NCI-H345 treated with DMSO at 0.1 percent for 48 hours (cell line): ENCODE results near the gene RDH14.
A peak's percentile ranks its signal among the peaks of the same experiment; 100 is the strongest.

Experiments used
- DNase-seq: peaks from one replicate; lab custom pipeline; 2025; ENCODE audit not compliant: unreplicated experiment; lab: John Stamatoyannopoulos, UW

Gene RDH14, protein sequence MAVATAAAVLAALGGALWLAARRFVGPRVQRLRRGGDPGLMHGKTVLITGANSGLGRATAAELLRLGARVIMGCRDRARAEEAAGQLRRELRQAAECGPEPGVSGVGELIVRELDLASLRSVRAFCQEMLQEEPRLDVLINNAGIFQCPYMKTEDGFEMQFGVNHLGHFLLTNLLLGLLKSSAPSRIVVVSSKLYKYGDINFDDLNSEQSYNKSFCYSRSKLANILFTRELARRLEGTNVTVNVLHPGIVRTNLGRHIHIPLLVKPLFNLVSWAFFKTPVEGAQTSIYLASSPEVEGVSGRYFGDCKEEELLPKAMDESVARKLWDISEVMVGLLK

DNA sequence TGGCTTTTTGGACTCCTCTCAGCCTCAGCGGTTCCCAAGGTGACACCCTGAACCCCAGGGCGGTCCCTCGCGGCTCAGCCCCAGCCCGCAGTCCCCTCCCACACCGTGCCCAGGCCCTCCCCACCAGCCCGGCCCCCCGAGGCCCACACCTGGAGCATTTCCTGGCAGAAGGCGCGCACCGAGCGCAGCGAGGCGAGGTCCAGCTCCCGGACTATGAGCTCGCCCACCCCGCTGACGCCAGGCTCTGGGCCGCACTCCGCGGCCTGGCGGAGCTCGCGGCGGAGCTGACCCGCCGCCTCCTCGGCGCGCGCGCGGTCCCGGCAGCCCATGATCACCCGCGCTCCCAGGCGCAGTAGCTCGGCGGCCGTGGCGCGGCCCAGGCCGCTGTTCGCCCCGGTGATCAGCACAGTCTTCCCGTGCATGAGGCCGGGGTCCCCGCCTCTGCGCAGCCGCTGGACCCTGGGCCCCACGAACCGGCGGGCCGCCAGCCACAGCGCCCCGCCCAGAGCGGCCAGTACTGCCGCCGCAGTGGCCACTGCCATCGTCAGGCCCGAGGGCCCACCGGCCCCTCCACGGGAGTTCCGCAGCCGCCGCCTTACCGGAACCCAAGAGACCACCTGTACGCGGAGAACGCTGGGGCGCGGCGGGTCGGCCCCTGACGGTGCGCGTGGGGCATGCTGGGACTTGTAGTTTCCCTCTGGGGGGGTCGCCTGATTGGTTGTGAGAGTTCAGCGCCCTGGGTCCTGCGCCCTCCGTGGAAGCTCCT, at the start of gene RDH14:
RDH14 (minus strand) TSS at position 623 of the 766 bp plus-strand sequence; CDS start at position 542, 81 bp downstream.
- peak; percentile 98 for DNase-seq

DNA sequence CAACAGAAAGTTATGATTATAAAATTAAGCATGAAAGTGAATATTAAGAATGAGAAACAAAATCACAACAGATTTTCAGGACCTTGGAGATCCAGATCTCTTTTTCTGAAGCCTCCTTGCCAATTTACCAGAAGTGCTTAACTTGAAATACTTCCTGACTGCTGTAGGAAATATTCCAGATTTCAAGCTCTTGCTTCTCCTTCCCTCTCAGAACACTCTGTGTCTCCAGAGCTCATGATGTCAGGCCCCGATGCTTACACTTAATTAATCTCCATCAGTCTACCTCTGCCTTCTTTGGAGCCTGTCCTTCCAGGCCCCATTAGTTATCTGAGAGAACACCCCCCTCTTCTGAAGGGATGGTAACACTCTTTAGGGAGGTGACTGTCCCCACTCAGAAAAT, 49.6 kb upstream of the RDH14 start:
- DNase-seq, result no peak

DNA sequence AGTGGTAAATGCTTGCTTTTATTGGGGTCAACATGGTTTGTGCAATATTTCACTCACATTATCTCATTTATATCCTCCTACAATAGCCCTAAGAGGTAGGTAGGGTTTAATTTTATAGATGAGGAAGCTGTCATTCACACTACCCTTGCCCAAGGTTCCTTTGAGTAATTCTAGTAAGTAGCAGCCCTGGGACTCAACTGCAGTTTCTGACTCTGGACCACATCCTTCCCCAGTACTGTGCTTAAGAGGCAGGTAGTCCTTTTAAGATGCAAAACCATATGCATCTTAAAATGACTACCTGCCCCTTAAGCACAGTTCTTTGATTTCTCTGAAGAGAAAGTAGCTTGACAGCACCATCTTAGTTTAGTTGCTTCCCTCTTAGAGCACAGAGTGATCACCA, 44.7 kb upstream of the RDH14 start:
- DNase-seq, result no peak

DNA sequence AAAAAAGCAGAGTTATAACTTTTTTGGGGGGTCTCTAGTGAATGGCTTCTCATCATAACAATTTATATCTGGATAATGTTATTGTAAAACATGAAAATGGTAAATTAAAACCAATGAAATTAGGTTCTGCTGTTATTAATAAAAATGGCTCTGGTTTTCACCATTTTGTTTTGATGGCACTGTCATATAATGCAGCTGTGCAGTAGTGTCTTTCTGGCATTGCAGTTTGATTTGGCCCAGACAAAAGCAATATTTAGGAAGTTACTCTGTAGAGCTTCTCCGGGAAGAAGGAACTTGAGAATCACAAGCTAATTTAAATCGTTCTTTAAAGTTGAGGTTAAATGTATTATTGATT, 44.1 kb upstream of the RDH14 start:
- DNase-seq, result no peak

DNA sequence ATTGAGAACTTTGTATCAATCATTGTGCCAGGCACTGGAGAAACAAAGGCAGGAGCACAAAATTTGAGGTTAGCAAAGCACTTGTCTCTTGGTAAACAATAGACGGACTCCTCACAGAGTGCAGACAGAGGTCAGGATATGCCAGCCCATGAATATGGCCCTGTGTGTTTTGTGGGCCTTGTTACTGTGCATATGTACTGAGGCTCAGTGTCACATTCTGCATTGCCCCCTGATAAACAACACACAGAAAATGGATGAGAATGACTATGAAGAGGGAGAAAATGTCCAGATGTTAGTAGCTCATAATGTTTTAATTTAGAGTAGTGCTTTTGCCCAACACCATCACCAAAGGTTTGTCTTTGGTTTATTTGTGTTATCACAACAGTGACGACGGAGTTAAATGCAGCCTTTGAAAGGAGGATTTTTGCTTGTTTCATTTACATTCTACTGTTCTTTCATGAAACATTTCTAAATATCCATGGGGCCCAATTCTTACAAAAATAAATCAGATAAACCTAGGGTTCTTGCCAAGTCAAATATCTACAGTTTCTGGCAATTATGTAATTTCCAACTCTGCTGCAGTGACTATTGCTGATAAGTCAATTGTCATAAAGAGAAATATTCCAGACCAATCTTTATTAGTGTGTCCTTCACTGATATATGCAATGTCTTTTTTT, 43.5 kb upstream of the RDH14 start:
- no peak for DNase-seq

DNA sequence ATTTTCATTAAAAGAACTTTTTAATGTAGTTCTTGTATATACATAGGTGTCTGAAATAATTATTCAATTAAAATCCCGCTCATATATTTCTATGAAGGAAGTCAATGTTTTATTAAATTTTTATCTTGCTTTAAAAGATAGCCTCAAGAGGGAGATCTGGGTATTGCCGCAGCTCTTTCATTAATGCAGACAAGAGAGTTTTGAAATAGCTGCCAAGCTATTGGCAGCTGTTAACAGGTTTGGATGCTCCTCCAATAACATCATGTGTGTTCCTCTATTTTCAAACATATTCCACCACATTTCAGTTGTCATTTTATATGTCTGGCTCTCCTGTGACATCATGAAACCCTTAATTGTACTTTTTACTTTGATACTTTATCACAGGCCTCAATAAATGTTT, 41.8 kb upstream of the RDH14 start:
- no peak for DNase-seq

DNA sequence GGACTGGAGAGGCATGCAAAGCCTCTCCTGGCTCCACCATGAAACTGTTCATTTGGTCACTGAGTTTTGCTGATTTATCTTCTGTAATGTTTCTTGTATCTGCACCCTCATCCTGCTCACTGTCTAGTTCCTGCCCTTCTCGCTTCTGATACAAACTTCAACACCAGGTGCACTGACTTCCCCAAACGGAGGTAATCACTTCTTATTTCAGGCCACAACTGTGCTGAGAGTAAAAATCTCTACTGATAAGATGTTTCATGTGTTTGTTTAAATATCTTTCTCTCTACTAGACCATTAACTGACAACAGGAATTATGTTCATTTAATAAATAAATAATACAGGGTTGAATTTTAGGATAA, 39.8 kb upstream of the RDH14 start:
- no peak for DNase-seq

DNA sequence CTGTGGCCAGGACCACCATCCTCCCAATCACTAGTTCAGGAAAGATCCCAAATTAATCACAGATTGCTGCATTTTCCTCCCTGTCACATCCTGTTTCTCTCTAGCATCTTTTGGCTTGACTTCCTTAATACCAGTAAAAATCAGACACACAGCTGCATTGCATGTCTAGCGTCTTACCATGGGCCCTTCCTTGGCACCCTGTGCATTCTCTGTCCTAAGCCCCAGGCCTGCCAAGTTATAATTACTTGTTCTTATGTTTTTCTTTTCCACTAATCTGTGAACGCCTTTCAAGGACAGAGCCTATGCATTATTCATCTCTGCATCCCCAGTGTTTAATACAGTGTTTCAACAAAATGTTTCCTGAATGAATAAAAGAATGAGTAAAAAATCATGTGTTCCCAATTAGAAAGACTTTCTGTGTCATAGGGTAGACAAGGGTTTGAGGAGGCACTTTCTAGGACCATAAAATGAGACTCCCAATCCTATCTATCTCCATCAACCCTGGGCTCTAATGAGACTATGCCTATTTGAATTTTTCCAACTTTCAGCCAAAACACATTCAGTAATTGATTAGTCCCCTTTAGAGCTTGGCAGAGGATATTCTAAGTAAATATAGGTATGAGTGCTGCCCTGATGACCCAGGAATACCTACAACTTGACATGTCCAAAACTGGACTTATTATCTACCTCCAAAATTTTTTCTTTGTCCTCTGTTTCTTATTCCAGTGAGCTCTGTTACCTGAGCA, 39.2 kb upstream of the RDH14 start:
- no peak for DNase-seq

DNA sequence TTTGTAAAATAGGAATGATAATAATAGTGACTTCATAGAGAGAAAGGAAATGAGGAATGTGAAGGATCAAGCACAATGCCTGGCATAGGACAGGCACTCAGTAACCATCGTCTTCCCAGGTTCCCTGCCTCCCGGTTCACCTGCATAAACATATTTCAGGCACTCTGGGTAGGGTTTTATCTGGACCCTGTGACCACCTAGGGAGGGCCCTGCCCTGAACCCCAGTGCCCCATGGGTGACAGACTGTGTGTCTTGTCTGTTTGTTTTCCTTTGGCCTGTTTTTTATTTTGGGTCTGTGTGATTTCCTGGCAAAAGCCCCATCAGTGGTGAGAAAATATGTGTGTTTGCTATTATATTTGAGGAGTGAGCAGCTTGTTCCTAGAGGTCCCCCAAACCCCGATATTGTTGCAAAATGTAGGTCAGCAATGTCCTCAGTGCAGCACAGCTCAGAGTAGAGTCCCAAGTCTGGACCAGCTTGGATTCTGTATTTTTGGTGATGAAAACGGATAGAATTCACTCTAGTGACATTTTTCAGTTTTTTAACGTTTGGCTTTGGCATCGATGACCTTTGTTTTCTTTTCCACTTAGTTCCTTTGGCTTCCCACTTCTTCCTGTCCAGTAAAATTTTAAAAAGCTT, 38.5 kb upstream of the RDH14 start:
- no peak for DNase-seq

DNA sequence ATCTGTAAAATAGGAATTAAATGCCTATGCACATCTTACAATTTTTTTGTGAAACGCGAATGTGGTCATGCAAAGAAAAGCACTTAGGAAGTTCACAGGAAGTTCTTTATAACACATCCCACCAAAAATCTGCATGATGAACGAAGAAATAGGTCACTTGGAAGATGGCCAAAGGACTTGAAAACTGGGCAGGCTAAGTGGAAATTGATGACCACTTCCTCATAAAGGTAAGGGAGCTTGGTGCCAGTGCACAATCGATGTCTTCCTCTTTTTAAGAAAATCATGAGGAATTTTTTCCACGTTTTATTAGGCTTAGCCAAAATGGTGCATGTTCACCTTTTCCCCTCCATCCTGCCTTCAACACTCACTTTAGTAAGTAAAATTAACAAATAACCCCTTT, 37.2 kb upstream of the RDH14 start:
- no peak for DNase-seq

DNA sequence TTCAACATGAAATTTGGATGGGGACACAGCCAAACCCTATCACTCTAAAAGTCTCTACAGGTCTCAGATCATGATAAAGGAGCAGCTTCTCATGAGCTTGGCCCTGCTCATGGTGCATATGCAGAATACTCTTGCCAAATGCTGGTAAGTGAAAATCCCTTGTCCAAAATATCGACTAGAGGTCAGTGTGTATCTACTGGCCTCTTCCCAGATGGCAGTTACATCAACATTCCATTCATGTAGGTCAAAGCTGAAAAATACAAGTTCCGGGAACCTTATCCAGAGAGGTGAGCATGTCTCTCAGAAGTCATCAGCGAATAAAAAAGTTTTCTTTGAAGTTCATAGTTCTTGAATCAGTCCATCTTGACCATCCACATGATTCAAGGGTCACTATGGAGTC, 36.5 kb upstream of the RDH14 start:
- no peak for DNase-seq

DNA sequence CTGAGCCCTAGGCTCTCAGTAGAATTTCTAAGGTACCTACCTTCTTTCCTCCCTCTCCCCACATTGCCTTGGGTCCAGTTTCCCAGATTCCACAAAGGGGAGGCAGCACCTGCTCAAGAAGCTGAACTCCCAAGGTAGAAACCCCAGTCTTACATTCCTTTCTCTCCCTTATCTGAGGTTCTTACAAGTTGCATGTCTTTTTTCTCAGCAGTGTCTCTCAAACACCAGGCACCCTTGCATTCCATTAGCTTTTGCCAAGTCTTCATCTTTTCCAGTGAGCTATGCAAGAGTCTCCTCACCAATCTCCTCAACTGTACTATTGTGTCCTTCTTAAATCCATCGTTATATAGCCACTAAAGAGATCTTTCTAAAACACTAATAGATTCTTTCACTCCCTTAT, 33.0 kb upstream of the RDH14 start:
- DNase-seq, result no peak

DNA sequence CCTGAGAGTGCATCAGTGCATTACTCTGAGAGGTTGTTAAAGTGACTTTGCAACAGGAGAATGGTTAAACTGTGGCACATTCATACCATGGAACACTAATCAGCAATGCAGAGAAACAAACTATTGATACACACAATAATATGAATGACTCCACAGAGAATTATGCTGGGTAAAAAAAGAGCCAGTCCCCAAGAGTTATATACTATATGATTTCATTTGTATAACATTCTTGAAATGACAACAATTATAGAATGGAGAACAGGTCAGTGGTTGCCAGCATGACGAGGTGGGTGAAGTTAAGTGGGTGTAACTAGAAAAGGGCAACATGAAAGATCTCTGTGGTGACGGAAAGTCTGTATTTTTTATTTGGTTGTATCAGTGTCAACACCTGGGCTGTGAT, 31.9 kb upstream of the RDH14 start:
- no peak for DNase-seq

DNA sequence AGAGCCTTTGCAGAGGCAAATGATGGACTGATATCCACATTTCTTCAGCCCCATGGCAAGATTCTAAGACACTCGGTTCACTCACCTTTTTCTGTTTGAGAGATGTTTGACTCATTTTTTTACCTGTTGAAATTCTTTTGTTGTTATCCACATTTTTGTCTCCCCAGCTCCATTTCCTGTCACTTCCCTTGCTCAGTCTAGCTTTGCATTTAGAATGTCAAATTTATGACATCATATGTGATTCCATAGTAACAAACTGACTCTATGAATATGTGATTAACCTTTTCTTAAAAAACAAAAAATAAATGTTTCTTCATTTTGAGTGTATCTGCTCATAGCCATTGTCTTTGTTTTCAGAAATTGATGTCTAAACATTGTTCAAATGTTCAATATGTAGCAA, 28.9 kb upstream of the RDH14 start, which contains the start of gene NT5C1B:
NT5C1B (minus strand) TSS at position 216 of the 400 bp plus-strand sequence; CDS start at position 115, 101 bp downstream.
- DNase-seq, result no peak

DNA sequence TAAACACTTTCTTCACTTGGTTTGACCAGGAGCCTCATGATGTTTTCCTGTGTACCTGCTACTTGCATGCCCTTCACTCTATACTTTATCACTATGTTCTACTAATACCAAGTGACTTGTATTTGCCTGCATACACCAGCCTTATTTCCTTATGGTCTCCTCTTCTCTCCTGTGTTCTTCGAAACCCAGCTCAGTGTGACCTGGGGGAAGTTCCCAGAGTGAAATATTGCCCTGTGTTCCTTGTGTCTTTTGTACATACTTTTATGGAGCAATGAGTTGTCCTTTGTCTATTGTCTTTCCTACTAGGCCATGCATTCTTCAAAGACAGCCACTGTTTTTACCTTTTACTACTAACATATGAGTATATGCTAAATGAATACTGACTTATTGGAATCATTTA, 28.3 kb upstream of the RDH14 start:
- no peak for DNase-seq

DNA sequence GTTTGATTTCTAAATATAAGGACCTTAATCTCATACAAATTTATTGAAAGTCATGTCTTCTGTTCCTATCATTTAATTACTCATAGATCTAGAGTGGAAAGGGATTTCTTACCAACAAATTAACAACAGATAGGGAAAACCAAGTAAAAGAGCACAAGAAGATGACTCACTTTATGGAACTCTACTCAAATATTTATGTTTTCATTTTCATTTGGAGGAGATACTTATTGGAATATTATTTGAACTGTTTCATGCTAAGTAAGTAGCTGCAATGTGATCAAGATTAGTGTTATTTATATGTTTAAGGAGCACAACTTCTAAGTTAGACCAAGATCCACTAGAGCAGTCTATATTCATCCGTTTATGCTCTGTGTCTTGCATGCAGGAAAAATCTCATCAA, 27.6 kb upstream of the RDH14 start:
- no peak for DNase-seq

DNA sequence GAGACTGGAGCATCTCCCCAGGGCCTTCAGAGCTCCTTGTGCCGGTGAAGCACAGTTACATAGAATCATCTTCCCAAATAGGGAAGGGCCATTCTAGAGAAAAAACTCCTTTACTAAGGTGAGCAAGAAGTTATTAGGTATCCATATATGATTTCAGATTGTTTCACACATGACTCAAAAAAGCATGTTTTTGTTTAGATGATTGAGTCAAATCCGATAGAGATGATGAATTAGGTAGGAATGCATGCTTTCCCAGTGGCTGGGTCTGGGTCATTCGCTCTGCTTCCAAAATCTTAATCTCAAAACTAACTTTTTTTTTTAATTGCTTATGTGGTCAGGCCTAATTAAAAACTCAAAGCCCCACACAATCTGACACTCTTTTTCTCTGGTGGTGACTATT, 25.1 kb upstream of the RDH14 start:
- no peak for DNase-seq

DNA sequence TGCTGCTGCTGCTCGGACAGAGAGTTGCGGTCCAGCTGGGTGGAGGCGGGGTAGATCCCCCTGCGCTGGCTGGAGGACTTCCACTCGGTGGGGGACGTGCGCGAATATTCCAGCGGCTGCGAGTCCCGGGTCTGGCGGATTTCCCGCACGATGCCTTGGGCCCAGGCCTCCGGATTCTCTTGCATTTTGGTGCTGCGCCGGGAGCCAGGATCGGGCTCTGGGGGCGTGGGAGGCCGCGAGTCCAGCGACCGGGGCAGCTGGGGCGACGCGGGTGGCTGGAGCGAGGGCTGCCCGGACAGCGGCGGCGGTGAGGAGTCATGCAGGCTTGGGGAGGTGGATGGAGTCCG, 24.1 kb upstream of the RDH14 start:
- no peak for DNase-seq

DNA sequence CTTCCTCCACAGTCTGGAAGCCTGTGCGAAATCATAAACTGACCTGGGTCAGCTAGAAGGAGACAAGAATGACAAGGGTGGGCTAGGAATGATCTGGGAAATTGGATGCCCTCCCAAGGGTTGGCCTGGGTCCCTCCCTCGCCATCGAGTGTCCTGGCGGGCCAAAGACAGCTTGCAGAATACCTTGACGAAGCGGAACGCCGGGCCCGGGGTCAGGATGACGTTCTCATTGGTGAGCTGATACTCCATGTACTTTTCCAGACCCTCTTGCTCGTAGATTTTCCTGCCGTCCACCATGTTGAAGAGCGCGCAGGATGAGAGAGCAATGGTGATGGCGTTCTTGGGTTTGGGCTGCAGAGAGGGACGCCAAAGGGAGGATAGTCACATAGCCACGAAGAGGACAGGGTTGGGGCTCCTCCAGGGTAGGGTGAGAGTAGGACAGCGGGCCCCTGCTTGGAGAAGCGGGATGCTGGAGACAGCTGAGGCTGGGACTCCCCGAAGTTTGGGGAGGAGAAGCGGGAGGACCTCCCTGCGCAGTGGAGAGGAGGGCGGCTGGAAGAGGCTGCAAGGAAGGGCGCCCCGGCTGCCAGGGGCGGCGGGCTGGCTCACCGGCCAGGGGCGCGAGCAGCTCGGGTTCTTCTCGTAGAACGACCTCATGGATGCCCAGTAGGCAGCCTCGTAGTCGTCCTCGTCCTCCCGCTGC, 23.6 kb upstream of the RDH14 start:
- DNase-seq, result no peak

DNA sequence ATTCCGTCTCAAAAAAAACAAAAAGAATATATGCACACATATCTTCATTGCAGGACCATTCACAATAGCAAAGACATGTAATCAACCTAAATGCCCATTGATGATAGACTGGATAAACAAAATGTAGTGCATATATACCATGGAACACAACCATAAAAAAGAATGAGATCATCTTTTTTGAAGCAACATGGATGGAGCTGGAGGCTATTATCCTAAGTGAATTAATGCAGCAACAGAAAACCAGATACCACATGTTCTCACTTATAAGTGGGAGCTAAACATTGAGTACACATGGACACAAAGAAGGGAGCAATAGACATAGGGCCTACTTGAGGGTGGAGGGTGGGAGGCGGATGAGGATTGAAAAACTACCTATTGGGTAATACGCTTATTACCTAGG, 20.2 kb upstream of the RDH14 start:
- no peak for DNase-seq
